K562 (cell line): ENCODE data around the gene TRIM38. TPM values are rescaled to one million over a fixed set of nuclear protein-coding genes. Genes with fewer than 3 reads are reported as not detected.
A peak's percentile ranks its signal among the peaks of the same experiment; 100 is the strongest.

Experiments
- BACH1 ChIP-seq: fragments of 200-800 bp; sonication (Bioruptor generic); IDR thresholded peaks from 2 replicates; pipeline ENCODE4 v1.6.1; 2016; ENCODE audit warnings: missing genetic modification characterization, missing compliant biosample characterization
- COPS2 ChIP-seq: fragments of 450-650 bp; conservative IDR thresholded peaks from 2 replicates; pipeline ENCODE4 v1.6.1; 2016; ENCODE audit warnings: mild to moderate bottlenecking, moderate library complexity
- ETS2 ChIP-seq: IDR thresholded peaks from 2 replicates; pipeline ENCODE4 v1.6.1; 2016; ENCODE audit warnings: borderline replicate concordance, missing genetic modification characterization, mild to moderate bottlenecking, moderate library complexity, missing compliant biosample characterization; ENCODE audit not compliant: poor library complexity, severe bottlenecking
- ETV6 ChIP-seq, 3 experiments: fragments of 150-350 bp in 1 of 3; sonication (generic) in 1 of 3; formaldehyde crosslinking in 1 of 3; IDR thresholded peaks; 2 replicates each; pipeline versions ENCODE4 v1.6.1 to v1.8.0; 2014 to 2022; ENCODE audit warnings: borderline replicate concordance in 2 of 3, low read depth in 2 of 3, antibody characterized with exemption in 1 of 3, low read length in 1 of 3, mild to moderate bottlenecking in 1 of 3, missing genetic modification reagents in 1 of 3
- FOSL1 ChIP-seq: fragments of 200-800 bp; sonication (Bioruptor generic); conservative IDR thresholded peaks from 2 replicates; pipeline ENCODE4 v1.6.1; 2016; ENCODE audit warnings: missing genetic modification characterization, missing compliant biosample characterization
- MECOM ChIP-seq: fragments of 250-450 bp; sonication (Bioruptor Pico); IDR thresholded peaks from 2 replicates; pipeline ENCODE4 v1.8.0; 2022; ENCODE audit warnings: inconsistent platforms
- MXI1 ChIP-seq: IDR thresholded peaks from 2 replicates; pipeline ENCODE4 v1.6.1; 2011; ENCODE audit warnings: low read depth, mild to moderate bottlenecking, improper control_type of control experiment, low read length
- NFE2 ChIP-seq: IDR thresholded peaks from 2 replicates; pipeline ENCODE4 v1.6.1; 2014; ENCODE audit warnings: antibody characterized with exemption, low read depth
- PKNOX1 ChIP-seq: fragments of 450-650 bp; IDR thresholded peaks from 2 replicates; pipeline ENCODE4 v1.6.1; 2016
- PYGO2 ChIP-seq: fragments of 450-650 bp; IDR thresholded peaks from 2 replicates; pipeline ENCODE4 v1.6.1; 2016; ENCODE audit warnings: mild to moderate bottlenecking, missing genetic modification characterization, moderate library complexity, missing compliant biosample characterization
- RBM39 ChIP-seq: fragments of 200-400 bp; formaldehyde crosslinking; optimal IDR thresholded peaks from 2 replicates; pipeline ENCODE3; 2018; ENCODE audit warnings: low read depth, low read length
- SNAPC5 ChIP-seq: fragments of 250-450 bp; sonication (Bioruptor Pico); IDR thresholded peaks from 2 replicates; pipeline ENCODE4 v1.8.0; 2021; ENCODE audit warnings: moderate library complexity, mild to moderate bottlenecking, inconsistent platforms
- TARDBP ChIP-seq: fragments of 450-650 bp; IDR thresholded peaks from 2 replicates; pipeline ENCODE4 v1.6.1; 2016
- U2AF2 ChIP-seq: fragments of 200-400 bp; formaldehyde crosslinking; optimal IDR thresholded peaks from 2 replicates; pipeline ENCODE3; 2017; ENCODE audit warnings: low read depth, mild to moderate bottlenecking, low read length
- ZBTB12 ChIP-seq: fragments of 250-450 bp; sonication (Bioruptor Pico); IDR thresholded peaks from 2 replicates; pipeline ENCODE4 v1.4.0; 2020
- ZNF140 ChIP-seq: fragments of 250-450 bp; sonication (Bioruptor Pico); IDR thresholded peaks from 2 replicates; pipeline ENCODE4 v1.8.0; 2021; ENCODE audit warnings: moderate library complexity, mild to moderate bottlenecking, inconsistent platforms
- ZNF232 ChIP-seq: sonication (generic); formaldehyde crosslinking; IDR thresholded peaks from 2 replicates; pipeline ENCODE4 v1.8.0; 2022; ENCODE audit warnings: mild to moderate bottlenecking, missing genetic modification reagents
- ZNF57 ChIP-seq: fragments of 450-650 bp; formaldehyde crosslinking; IDR thresholded peaks from 2 replicates; pipeline ENCODE4 v1.4.0; 2020; ENCODE audit warnings: mild to moderate bottlenecking, moderate library complexity
- polyA plus RNA-seq, 8 experiments: library from polyadenylated mRNA; depleted of rRNA in 4 of 8; stranded (reverse) in 5 of 8; unstranded in 3 of 8; fragments of >200 nt; fragmentation: Nextera tagmentation in 2 of 8; fragmentation: Illumina TruSeq in 1 of 8; extraction: Ambion mirVana in 2 of 8; extraction: Trizol in 1 of 8; gene quantifications; 2 replicates each; pipeline versions ENCODE4 v1.2.1 to v1.2.3, GENCODE V29; 2011 to 2014; ENCODE audit warnings: inconsistent platforms in 1 of 8, missing spikeins in 1 of 8
- total RNA-seq, 7 experiments: library from RNA; depleted of rRNA in 6 of 7; stranded (reverse); fragments of >200 nt in 6 of 7; fragmentation: Illumina TruSeq in 2 of 7; extraction: Trizol in 2 of 7; gene quantifications; 2 replicates each; pipeline versions ENCODE4 v1.2.1 to v1.2.3, GENCODE V29; 2011 to 2021; ENCODE audit warnings: low replicate concordance in 1 of 7
- TF ChIP-seq, protein P1 (sequence below): fragments of 150-350 bp; IDR thresholded peaks from 2 replicates; pipeline ENCODE4 v1.6.1; 2014; ENCODE audit warnings: low read depth, mild to moderate bottlenecking, low read length, borderline replicate concordance
- TF ChIP-seq, protein P2 (sequence below), 3 experiments: IDR thresholded peaks in 2 of 3; conservative IDR thresholded peaks in 1 of 3; 2 replicates each; pipeline ENCODE4 v1.5.1; 2011 to 2012; ENCODE audit warnings: low read length in 3 of 3, mild to moderate bottlenecking in 3 of 3, control low read depth in 2 of 3, improper control_type of control experiment in 1 of 3, inconsistent platforms in 1 of 3, low read depth in 1 of 3, mixed read lengths in 1 of 3, moderate library complexity in 1 of 3; ENCODE audit not compliant: insufficient read depth in 2 of 3

Gene TRIM38
- total and polyA plus RNA-seq, 9 of the 15 experiments (the other 6 are each of a cell fraction or from before 2014, with no cell fraction given): 1.7 to 6.7 (median 6.3) TPM

DNA sequence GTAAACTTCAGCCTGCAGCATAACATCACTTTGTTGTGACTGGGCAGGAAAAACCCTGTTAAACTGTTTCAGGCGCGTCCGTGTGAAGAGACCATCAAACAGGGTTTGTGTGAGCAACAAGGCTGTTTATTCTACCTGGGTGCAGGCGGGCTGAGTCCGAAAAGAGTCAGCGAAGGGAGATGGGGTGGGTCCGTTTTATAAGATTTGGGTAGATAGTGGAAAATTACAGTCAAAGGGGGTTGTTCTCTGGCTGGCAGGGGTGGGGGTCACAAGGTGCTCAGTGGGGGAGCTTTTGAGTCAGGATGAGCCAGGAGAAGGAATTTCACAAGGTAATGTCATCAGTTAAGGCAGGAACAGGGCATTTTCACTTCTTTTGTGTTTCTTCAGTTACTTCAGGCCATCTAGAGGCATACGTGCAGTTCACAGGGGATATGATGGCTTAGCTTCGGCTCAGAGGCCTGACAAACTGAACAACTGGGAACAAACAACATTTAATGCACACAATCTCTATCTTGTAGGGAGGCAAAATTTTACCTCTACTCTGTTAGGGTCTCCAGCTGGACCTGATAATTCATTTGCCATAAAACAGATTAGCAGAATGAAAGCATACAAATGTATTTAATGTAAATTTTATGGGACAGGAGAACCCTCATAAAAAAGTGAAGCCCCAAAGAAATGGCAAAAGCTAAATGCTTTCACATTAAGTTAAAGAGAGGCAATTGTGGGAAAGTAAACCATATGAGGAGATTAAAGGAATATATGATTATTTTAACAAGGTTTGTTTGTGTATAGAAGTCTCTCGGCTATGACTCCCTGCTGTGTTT is 66.4 kb downstream of the TRIM38 start (continued):
- TF ChIP-seq, protein P1, sequence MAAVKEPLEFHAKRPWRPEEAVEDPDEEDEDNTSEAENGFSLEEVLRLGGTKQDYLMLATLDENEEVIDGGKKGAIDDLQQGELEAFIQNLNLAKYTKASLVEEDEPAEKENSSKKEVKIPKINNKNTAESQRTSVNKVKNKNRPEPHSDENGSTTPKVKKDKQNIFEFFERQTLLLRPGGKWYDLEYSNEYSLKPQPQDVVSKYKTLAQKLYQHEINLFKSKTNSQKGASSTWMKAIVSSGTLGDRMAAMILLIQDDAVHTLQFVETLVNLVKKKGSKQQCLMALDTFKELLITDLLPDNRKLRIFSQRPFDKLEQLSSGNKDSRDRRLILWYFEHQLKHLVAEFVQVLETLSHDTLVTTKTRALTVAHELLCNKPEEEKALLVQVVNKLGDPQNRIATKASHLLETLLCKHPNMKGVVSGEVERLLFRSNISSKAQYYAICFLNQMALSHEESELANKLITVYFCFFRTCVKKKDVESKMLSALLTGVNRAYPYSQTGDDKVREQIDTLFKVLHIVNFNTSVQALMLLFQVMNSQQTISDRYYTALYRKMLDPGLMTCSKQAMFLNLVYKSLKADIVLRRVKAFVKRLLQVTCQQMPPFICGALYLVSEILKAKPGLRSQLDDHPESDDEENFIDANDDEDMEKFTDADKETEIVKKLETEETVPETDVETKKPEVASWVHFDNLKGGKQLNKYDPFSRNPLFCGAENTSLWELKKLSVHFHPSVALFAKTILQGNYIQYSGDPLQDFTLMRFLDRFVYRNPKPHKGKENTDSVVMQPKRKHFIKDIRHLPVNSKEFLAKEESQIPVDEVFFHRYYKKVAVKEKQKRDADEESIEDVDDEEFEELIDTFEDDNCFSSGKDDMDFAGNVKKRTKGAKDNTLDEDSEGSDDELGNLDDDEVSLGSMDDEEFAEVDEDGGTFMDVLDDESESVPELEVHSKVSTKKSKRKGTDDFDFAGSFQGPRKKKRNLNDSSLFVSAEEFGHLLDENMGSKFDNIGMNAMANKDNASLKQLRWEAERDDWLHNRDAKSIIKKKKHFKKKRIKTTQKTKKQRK: no peak
- no peak for TF ChIP-seq NFE2
- TF ChIP-seq ZNF57: 0 out of 2 replicates have a peak, but pooled peaks have one; percentile 21
- TF ChIP-seq ETV6 (IDR thresholded peaks at IDR 0.05; ENCODE audit: borderline replicate concordance in 1 of 2, low read depth in 2 of 2, low read length in 1 of 2): no peak
- no peak for TF ChIP-seq ETV6 (CRISPR knock-in tag; IDR thresholded peaks at IDR 0.05; ENCODE audit: borderline replicate concordance)
- no peak for TF ChIP-seq ZNF232 (CRISPR knock-in tag)
- no peak for TF ChIP-seq PKNOX1
- TF ChIP-seq TARDBP: no peak
- no peak for TF ChIP-seq MECOM (CRISPR knock-in tag)
- TF ChIP-seq RBM39: no peak
- no peak for TF ChIP-seq FOSL1
- no peak for TF ChIP-seq PYGO2 (tag)
- TF ChIP-seq ZBTB12 (CRISPR knock-in tag): no peak
- no peak for TF ChIP-seq SNAPC5 (CRISPR knock-in tag)
- TF ChIP-seq, protein P2, sequence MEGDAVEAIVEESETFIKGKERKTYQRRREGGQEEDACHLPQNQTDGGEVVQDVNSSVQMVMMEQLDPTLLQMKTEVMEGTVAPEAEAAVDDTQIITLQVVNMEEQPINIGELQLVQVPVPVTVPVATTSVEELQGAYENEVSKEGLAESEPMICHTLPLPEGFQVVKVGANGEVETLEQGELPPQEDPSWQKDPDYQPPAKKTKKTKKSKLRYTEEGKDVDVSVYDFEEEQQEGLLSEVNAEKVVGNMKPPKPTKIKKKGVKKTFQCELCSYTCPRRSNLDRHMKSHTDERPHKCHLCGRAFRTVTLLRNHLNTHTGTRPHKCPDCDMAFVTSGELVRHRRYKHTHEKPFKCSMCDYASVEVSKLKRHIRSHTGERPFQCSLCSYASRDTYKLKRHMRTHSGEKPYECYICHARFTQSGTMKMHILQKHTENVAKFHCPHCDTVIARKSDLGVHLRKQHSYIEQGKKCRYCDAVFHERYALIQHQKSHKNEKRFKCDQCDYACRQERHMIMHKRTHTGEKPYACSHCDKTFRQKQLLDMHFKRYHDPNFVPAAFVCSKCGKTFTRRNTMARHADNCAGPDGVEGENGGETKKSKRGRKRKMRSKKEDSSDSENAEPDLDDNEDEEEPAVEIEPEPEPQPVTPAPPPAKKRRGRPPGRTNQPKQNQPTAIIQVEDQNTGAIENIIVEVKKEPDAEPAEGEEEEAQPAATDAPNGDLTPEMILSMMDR (IDR thresholded peaks at IDR 0.05 in 2 of 3, conservative IDR thresholded peaks at IDR 0.05 in 1 of 3; ENCODE audit: insufficient read depth in 2 of 3, low read depth in 1 of 3, low read length in 3 of 3): no peak
- no peak for TF ChIP-seq ETS2 (tag)
- TF ChIP-seq BACH1 (tag): no peak
- no peak for TF ChIP-seq U2AF2
- no peak for TF ChIP-seq ZNF140 (CRISPR knock-in tag)
- TF ChIP-seq COPS2: no peak
- no peak for TF ChIP-seq MXI1
